ENCODE data around the gene COL4A1.

COL4A1 gene

DNA sequence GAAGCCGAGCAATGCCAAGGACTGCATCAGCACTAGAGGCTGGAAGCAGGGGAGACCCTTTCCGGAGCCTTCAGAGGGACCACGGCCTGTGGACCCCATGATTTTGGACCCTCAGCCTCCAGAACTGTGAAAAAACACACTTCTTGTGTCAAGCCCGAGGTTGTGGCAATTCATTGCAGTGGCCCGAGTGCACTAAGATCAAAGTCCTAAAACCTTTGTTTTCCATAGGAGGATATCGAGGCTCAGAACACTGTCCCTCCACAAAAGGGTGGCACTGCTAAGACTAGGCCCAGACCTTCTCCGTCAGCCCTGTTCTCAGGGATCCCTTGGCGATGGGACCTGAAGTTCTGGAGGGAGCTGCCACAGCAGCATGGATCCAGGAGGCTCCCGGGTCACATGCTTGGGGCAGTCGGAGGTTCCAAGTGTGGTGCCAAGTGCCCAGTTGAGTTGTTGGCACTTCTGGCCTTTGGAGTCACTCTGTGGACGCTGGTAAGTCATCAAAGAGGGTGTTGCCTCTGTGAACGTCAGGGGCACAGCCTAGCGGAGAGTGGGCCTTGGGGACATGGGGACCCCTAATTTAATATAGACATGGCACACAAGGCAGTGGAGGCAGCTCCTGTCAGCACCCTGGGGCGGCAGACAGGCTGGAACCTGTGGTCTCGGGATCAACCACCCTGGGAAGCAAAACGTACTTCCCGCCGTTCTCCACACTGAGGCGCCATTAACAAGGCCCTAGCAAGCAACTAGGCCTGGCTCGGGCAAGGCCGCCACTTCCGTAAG lies 199.2 kb downstream of the COL4A1 start:
- DNase-seq, result no peak

DNA sequence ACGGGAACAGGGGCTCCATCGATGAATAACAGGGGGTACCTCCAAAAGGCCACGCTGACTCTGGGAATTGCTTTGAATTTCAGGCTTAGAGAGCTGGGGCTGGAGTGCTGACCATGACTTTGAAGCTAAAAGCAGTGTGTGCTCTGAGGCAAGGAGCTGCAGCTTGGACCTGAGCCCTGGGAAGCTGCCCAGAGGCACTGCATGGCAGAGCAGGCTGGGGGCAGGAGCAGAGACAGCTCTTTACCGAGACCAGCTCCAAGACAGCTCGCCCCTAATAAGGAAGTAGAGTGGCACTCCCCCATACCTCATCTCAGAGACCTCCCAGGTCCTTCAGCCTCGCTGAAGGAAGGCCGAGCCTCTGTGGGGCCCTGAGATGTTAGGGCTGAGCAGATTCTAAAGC lies 200.2 kb downstream of the COL4A1 start:
- DNase-seq, result no peak

DNA sequence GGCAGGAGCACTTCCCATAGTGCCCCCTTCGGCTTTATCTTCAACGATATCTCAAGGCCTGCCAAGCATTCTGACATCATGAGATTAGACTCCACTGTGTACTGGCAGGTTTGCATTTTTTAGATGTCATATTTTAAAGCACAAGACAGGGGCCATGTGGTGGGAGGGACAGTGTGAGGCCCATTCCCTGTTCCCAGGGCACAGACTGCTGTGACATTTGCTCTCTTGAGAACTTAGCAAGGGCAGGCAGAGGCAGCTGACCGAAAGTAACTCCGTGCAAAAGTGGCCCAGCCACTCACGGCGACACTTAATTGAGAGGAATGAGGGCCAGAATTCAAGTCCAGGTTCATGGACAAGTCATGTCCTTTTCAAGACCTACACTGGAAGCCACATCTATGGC lies 201.8 kb downstream of the COL4A1 start:
- DNase-seq, result no peak

DNA sequence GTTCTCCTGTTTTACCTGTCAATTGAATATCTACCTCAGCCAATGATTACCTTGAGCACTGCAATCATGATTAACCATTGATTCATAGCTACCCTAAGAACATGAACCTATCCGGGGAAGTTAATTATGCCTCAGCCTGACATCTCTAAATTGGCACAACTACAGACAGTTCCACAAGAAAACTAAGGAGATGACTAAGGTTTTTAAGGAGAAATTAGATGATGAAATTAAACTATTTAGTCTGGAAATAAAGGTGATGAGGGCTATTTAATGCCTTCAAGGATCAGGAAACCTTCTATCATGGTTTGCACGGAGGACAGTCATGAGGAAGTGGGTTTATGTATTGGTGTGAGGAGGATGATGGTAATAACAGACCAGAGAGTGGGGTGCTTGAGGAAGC lies 203.4 kb downstream of the COL4A1 start:
- no peak for DNase-seq

DNA sequence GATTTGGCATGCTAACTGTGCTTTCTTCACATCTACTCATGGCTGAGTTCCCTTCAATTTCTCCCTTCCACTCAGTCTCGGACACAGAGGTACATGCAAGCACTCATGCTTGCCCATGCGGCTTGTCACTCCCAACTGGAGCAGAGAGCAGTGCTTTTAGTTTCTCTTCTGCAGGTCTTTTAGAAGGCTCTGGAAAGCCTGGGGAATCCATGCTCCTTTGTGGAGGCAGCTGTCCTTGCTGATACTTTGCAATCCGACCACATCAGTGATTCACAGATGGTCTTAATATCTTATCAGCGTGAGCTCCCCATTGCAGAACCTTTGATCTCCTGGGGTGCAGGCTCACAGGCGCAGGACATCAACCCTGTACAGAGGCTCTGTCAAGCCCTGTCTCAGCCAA lies 203.9 kb downstream of the COL4A1 start:
- no peak for DNase-seq

DNA sequence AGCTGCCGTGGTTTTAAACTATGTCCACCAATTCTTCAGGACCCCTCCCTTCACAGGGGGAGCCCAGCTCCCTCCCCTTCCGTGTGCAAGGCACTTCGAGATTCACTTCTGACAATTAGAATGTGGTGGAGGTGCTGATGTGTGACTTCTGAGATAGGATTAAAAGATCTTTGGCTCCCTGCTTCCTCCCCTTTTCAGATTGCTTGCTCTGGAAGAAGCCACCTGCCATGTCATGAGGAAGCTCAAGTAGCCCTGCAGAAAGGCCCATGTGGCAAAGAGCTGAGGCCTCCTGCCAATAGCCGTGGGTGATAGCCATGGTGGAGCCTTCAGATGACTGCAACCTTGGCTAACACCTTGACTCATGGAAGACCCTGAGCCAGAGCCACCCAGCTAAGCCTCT lies 204.9 kb downstream of the COL4A1 start:
- no peak for DNase-seq

DNA sequence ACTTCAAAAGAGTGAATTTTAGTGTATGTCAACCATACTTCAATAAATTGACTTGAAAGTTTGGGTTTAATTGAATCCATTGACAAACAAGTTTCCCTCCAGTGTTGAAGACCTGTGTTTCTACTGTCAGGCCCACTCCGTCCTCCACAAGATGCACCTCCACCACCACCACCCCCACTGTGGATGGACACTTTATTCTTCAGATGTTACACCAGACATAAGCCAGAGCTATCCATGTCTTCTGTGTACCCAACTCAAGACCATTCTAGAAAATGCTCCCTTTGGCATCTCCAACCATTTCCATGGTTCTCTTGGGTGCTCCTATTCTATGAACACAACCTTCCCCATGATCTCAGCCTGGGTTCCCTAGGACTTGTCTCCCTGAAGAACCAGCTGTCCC lies 207.0 kb downstream of the COL4A1 start:
- DNase-seq, result no peak

Data from activated CD4-positive, alpha-beta T cell treated with anti-CD3 and anti-CD28 coated beads, Interleukin-2, amount 50 U/mL, for 4 hours (primary cell).